GM19328 (cell line): Measurements from ENCODE around the gene CD3D.
"Not testable (repeated sequence)": the region's sequence is repeated elsewhere in the genome, so short reads cannot be mapped to it uniquely, and the experiment has no call there.

Experiments
- ATAC-seq: cut with Tn5 transposase; IDR thresholded peaks from one replicate; pipeline ENCODE4 v1.9.1; 2021; ENCODE audit warnings: mild to moderate bottlenecking, moderate library complexity; ENCODE audit not compliant: unreplicated experiment

The CD3D gene

GRCh38 chr11:118339281-118339961 is 3.1 kb downstream of the CD3D start:
- no peak for ATAC-seq

- ATAC-seq = no peak
These were observed 3.9 kb downstream of the CD3D start for GRCh38 chr11:118338637-118339061.

GRCh38 chr11:118334745-118335144 is 7.8 kb downstream of the CD3D start:
- ATAC-seq = no peak

GRCh38 chr11:118328745-118329144 is 13.8 kb downstream of the CD3D start:
- no peak for ATAC-seq

GRCh38 chr11:118325283-118325682 is 17.2 kb downstream of the CD3D start:
- ATAC-seq = no peak

- ATAC-seq = no peak
These were observed 19.8 kb downstream of the CD3D start for GRCh38 chr11:118322721-118323120.

- ATAC-seq = no peak
These were observed 21.0 kb downstream of the CD3D start for GRCh38 chr11:118321386-118322082.

GRCh38 chr11:118320515-118320914 is 22.0 kb downstream of the CD3D start:
- no peak for ATAC-seq

- no peak for ATAC-seq
These were observed 23.2 kb downstream of the CD3D start for GRCh38 chr11:118319337-118319707.

- no peak for ATAC-seq
These were observed 23.7 kb downstream of the CD3D start for GRCh38 chr11:118318581-118319336.

- no peak for ATAC-seq
These were observed 24.4 kb downstream of the CD3D start for GRCh38 chr11:118318124-118318523.

- no peak for ATAC-seq
These were observed 27.5 kb downstream of the CD3D start for GRCh38 chr11:118314988-118315411.

- no peak for ATAC-seq
These were observed 29.3 kb downstream of the CD3D start for GRCh38 chr11:118313242-118313641.

GRCh38 chr11:118312328-118312727 is 30.2 kb downstream of the CD3D start:
- no peak for ATAC-seq

- ATAC-seq = no peak
These were observed 31.0 kb downstream of the CD3D start for GRCh38 chr11:118311518-118311917.

GRCh38 chr11:118310781-118311485 is 31.6 kb downstream of the CD3D start:
- ATAC-seq = no peak

GRCh38 chr11:118310271-118310670 is 32.2 kb downstream of the CD3D start:
- no peak for ATAC-seq

- ATAC-seq = not testable (repeated sequence)
These were observed 33.4 kb downstream of the CD3D start for GRCh38 chr11:118308995-118309528.

GRCh38 chr11:118306556-118306955 is 35.9 kb downstream of the CD3D start:
- ATAC-seq = no peak

GRCh38 chr11:118305726-118306125 is 36.8 kb downstream of the CD3D start:
- no peak for ATAC-seq
